Measurements from ENCODE around the gene HLA-DOA.

HLA-DOA gene

GRCh38 chr6:33008944-33009861, at the start of gene HLA-DOA:
Gene HLA-DOA, minus strand, starts transcription at chr6:33009591.
- TF ChIP-seq, protein P1, sequence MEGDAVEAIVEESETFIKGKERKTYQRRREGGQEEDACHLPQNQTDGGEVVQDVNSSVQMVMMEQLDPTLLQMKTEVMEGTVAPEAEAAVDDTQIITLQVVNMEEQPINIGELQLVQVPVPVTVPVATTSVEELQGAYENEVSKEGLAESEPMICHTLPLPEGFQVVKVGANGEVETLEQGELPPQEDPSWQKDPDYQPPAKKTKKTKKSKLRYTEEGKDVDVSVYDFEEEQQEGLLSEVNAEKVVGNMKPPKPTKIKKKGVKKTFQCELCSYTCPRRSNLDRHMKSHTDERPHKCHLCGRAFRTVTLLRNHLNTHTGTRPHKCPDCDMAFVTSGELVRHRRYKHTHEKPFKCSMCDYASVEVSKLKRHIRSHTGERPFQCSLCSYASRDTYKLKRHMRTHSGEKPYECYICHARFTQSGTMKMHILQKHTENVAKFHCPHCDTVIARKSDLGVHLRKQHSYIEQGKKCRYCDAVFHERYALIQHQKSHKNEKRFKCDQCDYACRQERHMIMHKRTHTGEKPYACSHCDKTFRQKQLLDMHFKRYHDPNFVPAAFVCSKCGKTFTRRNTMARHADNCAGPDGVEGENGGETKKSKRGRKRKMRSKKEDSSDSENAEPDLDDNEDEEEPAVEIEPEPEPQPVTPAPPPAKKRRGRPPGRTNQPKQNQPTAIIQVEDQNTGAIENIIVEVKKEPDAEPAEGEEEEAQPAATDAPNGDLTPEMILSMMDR (IDR thresholded peaks at IDR 0.05), result no peak

- TF ChIP-seq, protein P1 (IDR thresholded peaks at IDR 0.05), result no peak
These were observed 48.1 kb upstream of the HLA-DOA start for GRCh38 chr6:33057222-33058150.

DNA sequence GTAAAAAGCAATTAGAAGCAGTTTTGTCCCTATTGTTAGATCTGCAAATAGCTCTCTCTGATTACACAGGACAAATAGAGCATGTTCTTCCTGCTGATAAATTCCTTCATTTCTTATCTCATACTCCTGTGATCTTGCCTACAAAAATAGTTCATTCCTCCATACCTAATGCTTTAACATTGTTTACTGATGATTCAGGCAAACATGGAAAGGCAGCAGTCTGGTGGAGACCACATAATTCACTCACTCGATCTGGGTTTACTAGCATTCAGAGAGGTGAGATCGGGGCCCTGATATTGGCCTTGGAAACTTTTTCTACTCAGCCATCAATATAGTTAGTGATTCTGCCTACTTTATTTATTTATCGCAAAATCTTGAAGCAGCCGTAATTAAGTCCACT, 43.8 kb upstream of the HLA-DOA start:
- TF ChIP-seq, protein P1 (IDR thresholded peaks at IDR 0.05), result no peak

- TF ChIP-seq, protein P1 (IDR thresholded peaks at IDR 0.05), result no peak
These were observed 43.2 kb upstream of the HLA-DOA start for GRCh38 chr6:33052627-33053026.

DNA sequence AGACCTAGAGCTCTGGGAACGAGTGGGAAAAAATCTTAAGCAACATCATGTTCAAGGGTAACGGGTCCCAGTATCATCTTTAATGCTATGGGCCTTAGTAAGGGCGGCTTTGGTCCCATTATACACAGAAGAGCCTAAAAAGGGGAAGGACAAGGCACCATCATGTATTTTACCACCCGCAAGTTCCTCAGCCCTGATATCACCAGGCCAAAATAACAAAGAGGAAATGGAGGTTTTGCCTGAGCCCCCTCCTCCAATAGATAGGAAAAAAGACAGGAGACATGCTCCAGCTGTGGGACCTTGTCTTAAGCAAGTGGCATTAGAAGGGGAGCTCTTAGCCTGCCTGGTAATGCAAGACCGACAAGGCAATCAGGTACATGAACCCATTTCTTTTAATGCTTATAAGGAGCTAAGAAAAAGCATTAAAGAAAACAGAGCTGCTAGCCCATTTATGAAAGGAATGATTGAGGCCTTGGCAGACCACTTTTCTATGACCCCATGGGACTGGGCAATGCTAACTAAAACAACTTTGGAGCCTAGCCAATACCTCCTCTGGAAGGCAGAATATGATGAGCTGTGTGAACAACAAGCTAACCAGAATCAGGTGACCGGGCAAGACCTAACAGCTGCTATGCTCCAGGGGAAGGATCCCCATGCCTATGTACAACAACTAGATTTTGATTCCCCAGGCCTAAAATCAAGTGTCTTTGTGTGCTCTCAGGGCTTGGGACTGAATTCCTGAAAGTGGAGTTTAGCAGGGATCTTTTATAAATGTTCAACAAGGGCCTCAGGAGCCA, 40.8 kb upstream of the HLA-DOA start:
- TF ChIP-seq, protein P1 (IDR thresholded peaks at IDR 0.05), result no peak

GRCh38 chr6:33049323-33050013, 40.1 kb upstream of the HLA-DOA start:
- TF ChIP-seq, protein P1 (IDR thresholded peaks at IDR 0.05), result peak; percentile 23; the same call in 1 of the 2 replicates
